Loucy (cell line): ENCODE results near the gene ABI1.

Experiments used
- H2AFZ ChIP-seq: fragments of 200-600 bp; sonication (generic); 2 replicates; pipeline ENCODE4 v1.6.0; 2016; ENCODE audit warnings: antibody characterized with exemption, mild to moderate bottlenecking, low read length, moderate library complexity
- H3F3A ChIP-seq: fragments of 200-600 bp; 2 replicates; pipeline ENCODE4 v1.6.0; 2016; ENCODE audit warnings: antibody characterized with exemption, low read depth, mild to moderate bottlenecking
- H3K27me3 ChIP-seq: fragments of 200-600 bp; sonication (generic); 2 replicates; pipeline ENCODE4 v1.6.1; 2014; ENCODE audit warnings: low read length, mild to moderate bottlenecking; ENCODE audit not compliant: insufficient read depth, poor library complexity, severe bottlenecking
- H3K36me3 ChIP-seq: fragments of 200-600 bp; sonication (generic); 2 replicates; pipeline ENCODE4 v1.6.1; 2016; ENCODE audit warnings: low read length; ENCODE audit not compliant: insufficient read depth
- H3K4me1 ChIP-seq: fragments of 200-600 bp; sonication (generic); 2 replicates; pipeline ENCODE4 v1.5.1; 2014; ENCODE audit warnings: low read length, mild to moderate bottlenecking; ENCODE audit not compliant: insufficient read depth, poor library complexity, severe bottlenecking
- H3K4me2 ChIP-seq: fragments of 200-600 bp; sonication (generic); 2 replicates; pipeline ENCODE4 v1.6.0; 2014; ENCODE audit warnings: antibody characterized with exemption, low read length, low read depth, mild to moderate bottlenecking; ENCODE audit not compliant: poor library complexity, severe bottlenecking
- H3K4me3 ChIP-seq: fragments of 200-600 bp; sonication (generic); 2 replicates; pipeline ENCODE4 v1.5.1; 2014; ENCODE audit warnings: low read length, mild to moderate bottlenecking, mixed read lengths; ENCODE audit not compliant: poor library complexity, severe bottlenecking
- H3K79me2 ChIP-seq: fragments of 200-600 bp; sonication (generic); 2 replicates; pipeline ENCODE4 v1.6.1; 2014; ENCODE audit warnings: low read length; ENCODE audit not compliant: insufficient read depth
- H3K9ac ChIP-seq: fragments of 200-600 bp; sonication (generic); 2 replicates; pipeline ENCODE4 v1.6.0; 2014; ENCODE audit warnings: mild to moderate bottlenecking, low read depth, low read length, moderate library complexity; ENCODE audit not compliant: poor library complexity, severe bottlenecking
- H3K9me2 ChIP-seq: fragments of 200-600 bp; sonication (generic); replicated peaks from 2 replicates; pipeline ENCODE4 v1.6.1; 2016; ENCODE audit warnings: low read depth, low read length, mixed read lengths
- H3K9me3 ChIP-seq: fragments of 200-600 bp; sonication (generic); 2 replicates; pipeline ENCODE4 v1.6.1; 2014; ENCODE audit warnings: mild to moderate bottlenecking, antibody characterized with exemption, low read length, low read depth; ENCODE audit not compliant: insufficient read depth
- H4K20me1 ChIP-seq: fragments of 200-600 bp; sonication (generic); 2 replicates; pipeline ENCODE4 v1.6.0; 2014; ENCODE audit warnings: antibody characterized with exemption, low read length, mild to moderate bottlenecking; ENCODE audit not compliant: insufficient read depth, poor library complexity, severe bottlenecking
- CTCF ChIP-seq: fragments of 200-600 bp; sonication (generic); conservative IDR thresholded peaks from 2 replicates; pipeline ENCODE4 v1.5.1; 2014; ENCODE audit warnings: mild to moderate bottlenecking, antibody characterized with exemption, low read length
- EZH2phosphoT487 ChIP-seq: fragments of 200-600 bp; IDR thresholded peaks from 2 replicates; pipeline ENCODE4 v1.6.1; 2018; ENCODE audit warnings: antibody characterized with exemption, mild to moderate bottlenecking, moderate library complexity, borderline replicate concordance

ABI1 gene

GRCh38 chr10:26739071-26739631 is 121.6 kb downstream of the ABI1 start:
- TF ChIP-seq CTCF (no peak), EZH2phosphoT487 (no peak)
- Histone ChIP-seq H3K9me3 (no peaks in the 10 kb centered on the region), H3K36me3 (peaks cover 80% of the 10 kb centered on the region; the same call in 1 of the 2 replicates), H3F3A (no peaks in the 10 kb centered on the region), H3K4me1 (no peaks in the 10 kb centered on the region), H4K20me1 (no peaks in the 10 kb centered on the region), H3K4me3 (no peak overlapping the region), H3K4me2 (no peak overlapping the region), H3K79me2 (no peaks in the 10 kb centered on the region), H3K27me3 (no peaks in the 10 kb centered on the region), H2AFZ (no peak overlapping the region), H3K9me2 (no peaks in the 10 kb centered on the region), H3K9ac (no peak overlapping the region)

- no peaks in the 10 kb centered on the region for H3K79me2 ChIP-seq
- no peaks in the 10 kb centered on the region for H3K9me2 ChIP-seq
- no peaks in the 10 kb centered on the region for H3K27me3 ChIP-seq
- no peak overlapping the region for H3K4me2 ChIP-seq
- H3K9me3 ChIP-seq, result no peaks in the 10 kb centered on the region
- H3K4me1 ChIP-seq, result no peaks in the 10 kb centered on the region
- no peaks in the 10 kb centered on the region for H3F3A ChIP-seq
- peaks cover 77% of the 10 kb centered on the region; the same call in 1 of the 2 replicates for H3K36me3 ChIP-seq
- TF ChIP-seq CTCF (no peak), EZH2phosphoT487 (no peak)
- no peaks in the 10 kb centered on the region for H4K20me1 ChIP-seq
- H3K4me3 ChIP-seq, result no peak overlapping the region
- no peak overlapping the region for H3K9ac ChIP-seq
- no peak overlapping the region for H2AFZ ChIP-seq
These were observed 122.4 kb downstream of the ABI1 start for GRCh38 chr10:26738301-26738911.

GRCh38 chr10:26737730-26738129 is 123.0 kb downstream of the ABI1 start:
- Histone ChIP-seq H3K4me3 (no peak overlapping the region), H3K27me3 (no peaks in the 10 kb centered on the region), H3K36me3 (peaks cover 71% of the 10 kb centered on the region; the same call in 1 of the 2 replicates), H3K4me1 (no peaks in the 10 kb centered on the region), H2AFZ (no peak overlapping the region), H4K20me1 (no peaks in the 10 kb centered on the region), H3F3A (no peaks in the 10 kb centered on the region), H3K79me2 (no peaks in the 10 kb centered on the region), H3K9me2 (no peaks in the 10 kb centered on the region), H3K9me3 (no peaks in the 10 kb centered on the region), H3K4me2 (no peak overlapping the region), H3K9ac (no peak overlapping the region)
- TF ChIP-seq EZH2phosphoT487 (no peak), CTCF (no peak)
